HFFc6 (cell line): ENCODE data around the gene AUTS2. TPM values are rescaled to one million over a fixed set of nuclear protein-coding genes. Genes with fewer than 3 reads are reported as not detected.

Experiments used
- DNase-seq: peaks from one replicate; pipeline ENCODE4 v3.0.0-alpha.2; 2018
- H3K27ac Mint-ChIP-seq: 2 replicates; pipeline ENCODE4 v1.8.0; 2020; ENCODE audit warnings: mild to moderate bottlenecking, mixed read lengths
- H3K27me3 Mint-ChIP-seq: 2 replicates; pipeline ENCODE4 v1.8.0; 2021; ENCODE audit warnings: mild to moderate bottlenecking, moderate library complexity, mixed read lengths; ENCODE audit not compliant: insufficient read depth
- H3K36me3 Mint-ChIP-seq: 2 replicates; pipeline ENCODE4 v1.8.0; 2021; ENCODE audit warnings: low read depth, mixed read lengths
- H3K4me1 Mint-ChIP-seq: 2 replicates; pipeline ENCODE4 v1.8.0; 2020; ENCODE audit warnings: low read depth, mixed read lengths
- H3K4me3 Mint-ChIP-seq: 2 replicates; pipeline ENCODE4 v1.8.0; 2020; ENCODE audit warnings: mild to moderate bottlenecking, moderate library complexity, mixed read lengths
- H3K9me3 Mint-ChIP-seq: 2 replicates; pipeline ENCODE4 v1.8.0; 2020; ENCODE audit warnings: mild to moderate bottlenecking, mixed read lengths
- CTCF ChIP-seq: fragments of 200-600 bp; sonication (generic); IDR thresholded peaks from 2 replicates; pipeline ENCODE4 v1.5.0; 2021; ENCODE audit warnings: antibody characterized with exemption, mild to moderate bottlenecking
- total RNA-seq, 6 experiments: library from RNA; stranded (reverse); fragmentation: NEBNext Ultra II Directional; extraction: Animal tissue kit (Norgen Biotek cat#: 25700); gene quantifications; 2 replicates in 1 of 6; 3 replicates in 5 of 6; pipeline ENCODE4 v1.2.3, GENCODE V29; 2021

Gene AUTS2
- total RNA-seq, 6 experiments from 2014 or later, result 0.02 to 0.19 (median 0.16) TPM; not detected in 2

GRCh38 chr7:69683002-69683401, 84.7 kb downstream of the AUTS2 start:
- no peak overlapping the region for H3K4me3 Mint-ChIP-seq
- H3K27ac Mint-ChIP-seq, result no peak overlapping the region
- H3K36me3 Mint-ChIP-seq, result 0 out of 2 replicates have a peak, but pooled peaks cover 2% of the 10 kb centered on the region
- no peak for DNase-seq
- H3K4me1 Mint-ChIP-seq, result no peaks in the 10 kb centered on the region
- H3K27me3 Mint-ChIP-seq, result no peaks in the 10 kb centered on the region
- no peak for TF ChIP-seq CTCF
- H3K9me3 Mint-ChIP-seq, result peaks cover 48% of the 10 kb centered on the region

GRCh38 chr7:69684369-69685292, 86.4 kb downstream of the AUTS2 start:
- no peak for DNase-seq
- Mint-ChIP-seq H3K4me3 (no peak overlapping the region), H3K36me3 (no peaks in the 10 kb centered on the region), H3K27ac (no peak overlapping the region), H3K27me3 (no peaks in the 10 kb centered on the region), H3K4me1 (no peaks in the 10 kb centered on the region), H3K9me3 (peaks cover 37% of the 10 kb centered on the region)
- no peak for TF ChIP-seq CTCF

GRCh38 chr7:69685293-69685631, 87.0 kb downstream of the AUTS2 start:
- Mint-ChIP-seq H3K4me3 (no peak overlapping the region), H3K9me3 (peaks cover 37% of the 10 kb centered on the region), H3K36me3 (no peaks in the 10 kb centered on the region), H3K4me1 (no peaks in the 10 kb centered on the region), H3K27me3 (no peaks in the 10 kb centered on the region), H3K27ac (no peak overlapping the region)
- no peak for TF ChIP-seq CTCF
- DNase-seq, result no peak

- Mint-ChIP-seq H3K9me3 (peaks cover 36% of the 10 kb centered on the region), H3K27me3 (no peaks in the 10 kb centered on the region), H3K27ac (no peak overlapping the region), H3K4me1 (no peaks in the 10 kb centered on the region), H3K36me3 (no peaks in the 10 kb centered on the region), H3K4me3 (no peak overlapping the region)
- no peak for DNase-seq
- TF ChIP-seq CTCF, result no peak
Measured at GRCh38 chr7:69686366-69686765, 88.1 kb downstream of the AUTS2 start.

GRCh38 chr7:69687739-69688433, 89.6 kb downstream of the AUTS2 start:
- H3K4me1 Mint-ChIP-seq, result no peaks in the 10 kb centered on the region
- DNase-seq, result no peak
- no peaks in the 10 kb centered on the region for H3K36me3 Mint-ChIP-seq
- no peak overlapping the region for H3K27ac Mint-ChIP-seq
- H3K4me3 Mint-ChIP-seq, result no peak overlapping the region
- no peak for TF ChIP-seq CTCF
- no peaks in the 10 kb centered on the region for H3K27me3 Mint-ChIP-seq
- H3K9me3 Mint-ChIP-seq, result peaks cover 39% of the 10 kb centered on the region
